SKM-1 treated with dmso at 0.1 percent for 144 hours (cell line): Measurements from ENCODE around the gene PFKFB3.
"Not testable (repeated sequence)": the region's sequence is repeated elsewhere in the genome, so short reads cannot be mapped to it uniquely, and the experiment has no call there.

Source experiments
- DNase-seq: peaks from one replicate; lab custom pipeline; 2025; ENCODE audit not compliant: unreplicated experiment; lab: John Stamatoyannopoulos, UW

Gene PFKFB3

DNA sequence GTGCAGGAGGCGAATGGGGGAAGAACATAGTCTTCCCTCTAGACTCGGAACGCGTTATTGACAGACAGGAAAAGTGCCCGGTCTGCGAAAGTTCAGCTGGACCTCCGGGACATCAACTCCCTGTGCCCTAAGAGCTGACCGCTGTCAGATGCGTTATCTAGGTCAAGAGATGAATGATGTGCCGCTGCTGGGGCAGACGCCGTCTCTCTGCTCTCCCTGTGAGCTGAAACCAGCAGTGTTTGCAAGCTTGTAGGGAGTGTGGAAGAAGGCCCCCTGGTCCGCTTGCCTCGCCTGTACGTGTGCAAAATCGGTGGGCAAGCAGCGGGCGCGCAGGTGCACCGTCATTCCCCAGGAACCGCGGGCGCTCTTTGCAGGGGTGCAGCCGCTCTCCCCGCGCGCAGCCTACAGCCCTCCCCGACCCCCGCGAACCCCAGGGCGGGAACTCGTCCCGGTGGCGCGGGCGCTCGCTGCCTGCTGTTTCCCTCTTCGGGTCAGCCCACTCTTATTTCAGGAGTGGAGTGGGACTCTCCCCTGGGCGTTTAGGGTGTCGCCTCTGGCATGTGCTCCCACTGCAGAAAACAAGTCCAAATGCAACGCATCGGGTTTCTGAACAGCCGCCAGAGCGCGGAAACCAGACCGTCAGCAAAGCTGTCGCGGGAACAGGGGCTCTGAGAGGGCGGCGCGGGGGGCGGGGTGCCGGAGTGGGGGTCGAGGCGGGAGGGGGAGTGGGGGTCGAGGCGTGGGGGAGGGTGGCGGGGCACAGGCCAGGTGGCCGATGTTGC is 1.8 kb upstream of the PFKFB3 start:
- no peak for DNase-seq

DNA sequence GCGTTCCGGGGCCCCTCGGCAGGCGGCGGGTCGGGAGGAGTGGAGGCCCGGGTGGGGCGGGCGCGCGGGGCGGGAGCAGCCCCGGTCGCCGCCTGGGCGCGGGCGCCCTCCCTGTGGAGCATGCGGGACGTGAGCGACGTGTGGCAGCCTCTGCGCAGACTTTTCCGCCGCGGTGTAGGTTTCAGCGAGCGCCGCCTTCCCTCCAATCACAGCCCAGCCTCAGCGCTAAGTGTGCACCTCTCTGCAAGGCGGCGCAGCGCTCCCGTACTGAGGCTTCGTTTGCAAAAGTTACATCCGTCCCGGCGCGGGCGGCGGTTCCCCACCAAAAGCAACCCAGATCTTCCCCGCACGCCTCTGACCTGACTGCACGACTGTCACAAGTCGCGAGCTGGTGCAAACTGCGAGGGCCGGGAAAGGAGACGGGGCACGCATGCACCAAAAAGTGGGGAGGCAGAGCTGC is 1.2 kb upstream of the PFKFB3 start:
- no peak for DNase-seq

DNA sequence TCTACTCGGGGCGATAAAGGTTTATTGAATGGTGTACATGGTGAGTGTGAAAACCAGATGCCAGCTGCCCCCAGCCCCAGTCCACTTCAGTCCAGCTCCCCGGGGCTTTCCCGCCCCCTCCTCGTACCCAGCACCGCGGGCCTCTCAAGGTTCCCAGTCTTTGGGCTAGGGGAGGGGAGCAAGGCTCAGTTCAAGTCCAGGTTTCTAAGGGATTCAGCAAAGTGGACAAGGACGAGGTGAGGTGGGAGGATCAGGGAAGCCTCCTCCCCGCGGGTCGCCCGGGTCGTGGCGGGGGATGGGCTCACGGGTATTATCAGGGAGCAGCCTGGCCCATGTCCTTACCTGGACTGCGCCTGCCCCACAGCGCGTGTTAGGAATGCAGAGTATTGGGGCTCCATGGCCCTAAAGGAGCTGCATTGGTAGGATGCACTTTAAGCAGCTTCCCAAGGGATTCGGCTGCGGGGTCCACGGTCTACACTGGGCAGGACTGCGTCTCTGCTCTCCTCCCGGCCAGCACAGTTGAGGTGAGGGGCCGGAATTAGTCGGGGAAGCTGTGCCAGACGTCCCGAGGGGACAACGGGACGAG is 541 bp upstream of the PFKFB3 start:
- no peak for DNase-seq

DNA sequence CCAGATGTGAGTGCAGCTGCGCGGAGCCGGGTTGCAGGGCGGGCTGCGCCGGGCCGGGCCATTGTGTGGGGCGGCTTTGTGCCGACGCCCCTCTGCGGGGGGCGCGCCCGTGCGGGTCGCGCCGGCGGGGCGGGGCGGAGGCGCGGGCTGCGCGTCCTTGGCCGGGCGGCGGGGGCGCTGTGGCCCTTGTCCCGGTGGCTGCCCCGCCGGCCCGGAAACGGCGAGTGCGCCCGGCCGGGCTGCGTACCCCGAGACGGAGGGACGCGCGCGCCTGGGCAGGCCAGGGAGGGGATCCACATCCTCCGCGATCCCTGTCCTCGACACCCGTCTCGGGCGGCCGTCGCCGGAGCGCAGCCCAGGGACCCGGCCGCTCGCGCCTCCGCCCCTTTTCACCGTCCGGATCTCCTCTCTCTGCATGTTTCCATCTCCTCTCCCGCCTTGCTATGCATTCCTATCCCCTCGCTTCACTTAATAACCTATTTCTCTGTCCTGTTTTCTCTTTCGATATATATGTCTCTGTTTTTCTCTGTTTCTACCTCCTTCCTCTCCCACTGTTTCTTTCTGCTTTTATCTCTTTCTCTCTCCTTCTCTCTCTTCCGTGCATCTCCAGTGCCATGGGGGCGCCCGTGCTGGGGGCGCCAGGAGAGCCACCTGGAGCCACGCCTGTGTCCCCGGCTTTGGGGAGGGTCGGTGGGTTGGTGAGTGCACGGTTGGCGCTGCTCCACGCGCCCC is 765 bp downstream of the PFKFB3 start:
- peak; percentile 6 for DNase-seq

DNA sequence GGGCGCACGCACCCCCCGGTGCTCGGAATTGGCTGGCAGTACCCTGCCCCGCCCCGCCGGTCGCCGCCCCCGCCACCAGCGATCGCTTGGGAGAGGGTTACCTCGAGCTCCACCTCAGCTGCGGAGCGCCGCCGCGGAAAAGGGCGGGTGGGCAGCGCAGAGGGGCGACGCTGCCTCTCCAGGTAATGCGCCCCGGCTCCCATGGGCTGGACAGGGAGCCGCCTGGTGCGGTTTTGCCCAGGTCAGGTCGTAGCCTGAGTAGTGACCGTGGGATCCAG is 1.3 kb downstream of the PFKFB3 start:
- no peak for DNase-seq

DNA sequence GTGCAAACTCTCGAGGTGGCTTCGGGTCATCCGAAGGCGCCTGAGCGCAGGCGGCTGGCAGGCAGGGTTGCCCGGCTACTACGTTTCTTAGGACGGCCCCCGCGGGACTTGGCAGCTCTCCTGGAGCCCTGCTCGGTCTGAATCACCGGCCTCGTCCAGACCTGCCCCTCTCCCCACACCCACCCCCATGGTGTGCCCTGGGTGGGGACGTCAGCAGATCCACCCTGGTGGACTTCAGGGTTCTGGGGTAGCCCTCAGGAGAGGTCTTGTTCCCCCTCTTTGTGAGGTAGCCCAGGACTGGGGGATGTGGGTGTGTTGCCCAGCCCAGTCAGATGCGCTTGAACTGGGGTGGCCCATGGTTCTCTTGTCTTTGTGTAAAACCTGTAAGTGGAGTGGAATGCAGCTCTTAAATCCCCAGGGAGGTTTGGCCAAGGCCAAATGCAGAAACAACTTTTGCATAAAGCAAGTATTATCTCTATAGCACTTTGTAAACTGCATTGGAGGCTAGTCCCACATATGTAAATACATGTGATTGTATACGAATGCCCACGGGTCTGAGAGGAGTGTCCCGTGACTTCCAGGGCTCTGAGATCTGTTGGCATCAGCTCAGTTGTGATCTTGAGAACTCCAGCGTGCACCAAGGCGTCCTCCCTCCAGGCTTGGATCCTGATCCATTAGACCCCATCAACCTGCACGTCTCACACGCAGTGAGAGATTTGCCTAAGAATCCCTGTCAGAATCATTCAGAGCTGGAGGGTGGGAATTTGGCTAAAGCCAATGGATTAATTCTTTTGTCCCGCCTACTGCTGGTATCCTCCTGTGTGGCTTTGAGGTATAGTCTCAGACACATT is 1.8 kb downstream of the PFKFB3 start:
- DNase-seq: no peak

DNA sequence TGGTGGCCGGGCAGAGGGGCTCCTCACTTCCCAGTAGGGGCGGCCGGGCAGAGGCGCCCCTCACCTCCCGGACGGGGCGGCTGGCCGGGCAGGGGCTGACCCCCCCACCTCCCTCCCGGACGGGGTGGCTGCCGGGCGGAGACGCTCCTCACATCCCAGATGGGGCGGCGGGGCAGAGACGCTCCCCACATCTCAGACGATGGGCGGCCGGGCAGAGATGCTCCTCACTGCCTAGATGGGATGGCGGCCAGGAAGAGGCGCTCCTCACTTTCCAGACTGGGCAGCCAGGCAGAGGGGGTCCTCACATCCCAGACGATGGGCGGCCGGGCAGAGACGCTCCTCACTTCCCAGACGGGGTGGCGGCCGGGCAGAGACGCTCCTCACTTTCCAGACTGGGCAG is 3.8 kb downstream of the PFKFB3 start:
- not testable (repeated sequence) for DNase-seq

DNA sequence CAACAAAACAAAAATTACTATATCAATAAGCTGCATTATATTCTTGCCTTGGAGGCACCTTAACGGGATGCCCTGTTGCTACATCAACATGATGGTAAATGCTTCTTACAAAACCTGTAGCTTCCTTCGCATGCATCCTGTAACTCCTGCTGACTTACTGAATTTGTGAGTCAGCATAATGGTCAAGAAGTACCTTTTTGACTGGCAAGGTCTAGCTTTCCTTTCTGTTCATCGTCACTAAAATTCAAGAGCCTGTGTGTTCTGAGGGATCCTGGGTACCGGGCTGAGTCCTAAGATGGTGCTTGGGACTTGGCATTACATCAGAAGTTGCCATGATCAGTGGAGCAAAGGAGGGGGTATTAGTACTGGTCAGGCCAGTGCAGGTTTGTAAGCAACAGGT is 4.9 kb downstream of the PFKFB3 start:
- no peak for DNase-seq

DNA sequence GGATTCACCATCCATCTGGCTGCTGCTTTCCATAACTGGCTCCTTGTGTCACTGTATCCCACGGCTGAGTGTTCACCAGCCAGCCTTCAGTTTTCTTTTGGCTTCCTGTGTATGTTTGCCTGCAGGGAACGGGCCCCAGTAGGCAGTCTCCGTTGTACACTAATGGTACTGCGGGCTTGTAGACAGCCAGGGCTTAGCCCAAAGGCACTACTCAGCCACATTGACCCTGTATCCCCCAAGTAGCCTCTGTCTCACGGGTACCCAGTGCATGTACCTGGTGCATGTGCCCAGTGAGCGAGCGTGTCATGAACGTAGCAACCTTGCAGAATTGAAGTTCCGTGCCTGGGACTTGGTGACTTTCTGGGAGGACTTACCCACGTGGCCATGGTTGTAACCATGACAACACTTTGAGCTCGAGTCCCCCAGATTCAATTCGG is 6.1 kb downstream of the PFKFB3 start:
- no peak for DNase-seq

DNA sequence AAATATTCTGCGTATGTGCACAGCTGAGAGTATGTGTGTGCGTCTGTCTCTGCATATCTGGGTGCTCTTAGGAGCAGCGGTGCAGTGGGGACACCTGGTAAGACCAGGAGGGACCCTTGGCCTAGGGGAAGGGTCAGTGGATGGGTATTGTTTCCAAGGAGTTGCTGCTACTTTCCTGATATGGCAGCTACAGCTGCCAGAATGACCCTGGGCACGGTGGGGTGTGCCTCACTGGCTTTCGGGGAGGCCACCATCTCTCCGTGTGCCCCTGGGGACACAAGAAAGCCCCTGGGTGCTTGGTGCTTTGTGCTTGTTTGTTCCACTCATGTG is 8.6 kb downstream of the PFKFB3 start:
- DNase-seq: no peak

DNA sequence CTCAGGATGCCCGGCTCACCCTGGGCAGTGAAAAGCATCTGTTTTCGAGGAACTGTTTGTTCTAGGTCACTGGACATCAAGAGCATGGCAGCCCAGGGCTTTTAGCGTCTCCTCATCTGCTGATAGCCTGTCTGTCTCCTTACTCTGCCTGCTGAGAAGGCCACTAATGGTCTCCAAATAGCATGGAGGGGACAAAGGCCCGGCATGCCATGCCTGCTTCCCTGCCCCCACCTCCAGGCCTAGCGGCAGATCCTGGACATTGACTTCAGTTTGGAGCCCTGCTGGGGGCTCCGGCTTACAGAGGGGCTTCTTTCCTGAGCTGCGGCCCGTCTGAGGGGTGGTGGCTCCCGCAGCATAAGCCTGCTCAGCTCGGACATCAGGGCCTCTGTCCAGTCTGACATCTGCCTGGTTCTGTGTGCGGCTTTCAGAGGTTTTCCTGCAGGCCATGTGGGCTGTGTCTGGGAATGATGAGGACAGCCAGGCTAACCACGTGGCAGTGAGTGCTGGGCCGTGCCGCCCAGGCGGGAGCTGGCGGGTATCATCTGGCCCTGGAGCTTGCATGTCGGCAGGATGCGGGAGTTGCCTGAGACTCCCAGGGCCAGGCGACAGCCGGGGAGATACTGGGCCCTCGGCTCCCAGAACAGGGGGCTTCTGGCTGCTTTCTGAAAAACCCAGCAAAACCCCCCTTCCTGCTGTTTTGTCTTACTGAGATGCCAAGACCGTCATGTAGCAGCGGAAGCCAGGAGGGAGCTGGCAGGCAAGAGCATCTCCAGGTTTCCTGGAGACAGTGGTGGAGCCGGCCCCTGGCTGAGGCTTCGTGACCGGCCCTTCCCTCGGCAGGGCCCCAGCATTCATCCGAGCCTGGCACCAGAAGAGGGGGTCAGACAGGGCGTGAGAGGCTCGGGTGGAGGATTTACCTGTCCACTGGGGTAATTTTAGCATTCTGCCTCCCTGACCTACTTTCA is 9.2 kb downstream of the PFKFB3 start:
- DNase-seq: no peak

DNA sequence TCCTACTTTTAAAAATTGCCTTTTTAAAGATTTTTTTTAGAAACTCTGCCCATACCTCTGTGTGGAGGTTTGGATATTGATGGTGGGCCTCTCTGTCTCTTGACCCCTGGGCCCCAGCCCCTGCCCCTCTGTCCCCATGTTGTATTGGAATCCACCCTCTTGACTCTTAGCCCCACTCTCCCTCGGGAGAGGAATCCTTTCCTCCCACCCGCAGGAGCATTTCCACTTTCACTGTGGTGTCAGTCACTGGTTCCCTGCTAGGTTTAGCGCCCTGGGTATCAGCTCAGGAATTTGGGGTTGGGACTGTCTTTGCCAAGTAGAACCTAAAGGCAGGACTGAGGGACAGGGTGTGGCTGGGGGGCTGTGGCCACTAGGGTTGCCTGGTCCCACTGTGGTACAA is 10.1 kb downstream of the PFKFB3 start:
- DNase-seq: no peak

DNA sequence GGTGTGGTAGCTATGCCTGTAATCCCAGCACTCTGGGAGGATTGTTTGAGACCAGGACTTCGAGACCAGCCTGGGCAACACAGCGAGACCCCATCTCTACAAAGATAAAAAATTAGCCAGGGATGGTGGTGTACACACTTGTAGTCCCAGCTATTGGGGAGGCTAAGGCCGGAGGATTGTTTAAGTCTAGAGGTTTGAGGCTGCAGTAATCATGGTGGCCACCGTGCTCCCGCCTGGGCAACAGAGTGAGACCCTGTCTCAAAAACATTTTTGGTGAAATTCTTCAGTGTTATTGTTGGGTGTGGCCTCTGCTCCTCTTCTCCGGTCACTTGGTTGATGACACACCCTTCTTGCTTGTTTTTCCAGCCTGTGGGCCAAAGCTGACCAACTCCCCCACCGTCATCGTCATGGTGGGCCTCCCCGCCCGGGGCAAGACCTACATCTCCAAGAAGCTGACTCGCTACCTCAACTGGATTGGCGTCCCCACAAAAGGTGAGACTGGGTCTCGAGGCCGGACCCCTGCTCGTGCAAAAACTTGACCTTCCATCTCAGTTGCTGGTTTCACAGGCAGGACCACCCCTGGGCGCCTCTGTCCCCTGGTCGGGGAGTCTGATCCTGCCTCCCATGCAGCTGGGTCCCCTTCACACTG is 10.6 kb downstream of the PFKFB3 start:
- DNase-seq: no peak

DNA sequence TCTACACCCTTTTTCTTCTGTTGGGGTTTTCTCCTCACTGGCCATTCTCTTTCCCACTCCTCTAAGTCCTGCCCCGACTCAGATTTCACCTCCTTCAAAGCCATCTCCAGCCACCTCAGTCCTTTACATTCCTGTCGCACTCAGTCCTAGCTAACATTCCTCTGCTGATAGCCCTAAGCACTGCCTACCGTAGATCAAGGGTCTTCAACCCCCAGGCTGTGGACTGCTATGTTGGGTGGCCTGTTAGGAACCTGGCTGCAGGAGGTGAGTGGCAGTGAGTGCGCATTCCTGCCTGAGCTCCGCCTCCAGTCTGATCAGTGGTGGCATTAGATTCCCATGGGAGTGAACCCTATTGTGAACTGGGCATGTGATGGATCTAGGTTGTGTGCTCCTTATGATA is 11.2 kb downstream of the PFKFB3 start:
- DNase-seq: no peak

DNA sequence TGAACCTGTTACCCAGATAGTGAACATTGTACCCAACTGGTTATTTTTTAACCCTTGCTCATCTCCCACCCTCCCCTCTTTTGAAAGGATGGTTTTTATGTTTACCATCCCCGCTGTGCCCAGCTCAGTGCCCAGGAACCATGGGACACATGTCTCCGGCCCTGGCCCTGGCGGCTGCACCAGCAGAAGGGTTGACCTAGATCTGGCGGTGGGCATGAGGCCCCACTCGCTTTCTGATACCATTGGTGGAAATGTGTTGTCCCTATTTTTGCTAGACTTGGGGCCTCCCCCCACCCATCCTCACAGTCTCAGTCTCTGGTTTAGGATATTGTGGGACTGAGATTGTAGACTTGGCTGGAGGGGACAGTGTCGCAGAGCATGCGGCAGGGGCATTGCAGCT is 11.9 kb downstream of the PFKFB3 start:
- DNase-seq: no peak

DNA sequence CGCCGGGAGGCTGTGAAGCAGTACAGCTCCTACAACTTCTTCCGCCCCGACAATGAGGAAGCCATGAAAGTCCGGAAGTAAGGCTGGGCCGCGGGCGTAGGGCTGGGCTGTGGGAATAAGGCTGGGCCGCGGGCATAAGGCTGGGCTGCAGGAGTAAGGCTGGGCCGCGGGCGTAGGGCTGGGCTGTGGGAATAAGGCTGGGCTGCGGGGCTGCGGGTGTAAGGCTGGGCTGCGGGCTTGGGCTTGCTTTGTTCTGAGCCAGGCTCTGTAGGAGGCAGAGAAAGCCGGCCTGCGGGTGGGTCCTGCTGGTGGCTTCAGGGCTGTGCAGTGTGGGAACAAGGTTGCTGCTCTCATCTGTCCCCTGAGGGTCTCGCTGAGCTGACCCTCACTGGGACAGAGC is 12.5 kb downstream of the PFKFB3 start:
- DNase-seq: no peak

DNA sequence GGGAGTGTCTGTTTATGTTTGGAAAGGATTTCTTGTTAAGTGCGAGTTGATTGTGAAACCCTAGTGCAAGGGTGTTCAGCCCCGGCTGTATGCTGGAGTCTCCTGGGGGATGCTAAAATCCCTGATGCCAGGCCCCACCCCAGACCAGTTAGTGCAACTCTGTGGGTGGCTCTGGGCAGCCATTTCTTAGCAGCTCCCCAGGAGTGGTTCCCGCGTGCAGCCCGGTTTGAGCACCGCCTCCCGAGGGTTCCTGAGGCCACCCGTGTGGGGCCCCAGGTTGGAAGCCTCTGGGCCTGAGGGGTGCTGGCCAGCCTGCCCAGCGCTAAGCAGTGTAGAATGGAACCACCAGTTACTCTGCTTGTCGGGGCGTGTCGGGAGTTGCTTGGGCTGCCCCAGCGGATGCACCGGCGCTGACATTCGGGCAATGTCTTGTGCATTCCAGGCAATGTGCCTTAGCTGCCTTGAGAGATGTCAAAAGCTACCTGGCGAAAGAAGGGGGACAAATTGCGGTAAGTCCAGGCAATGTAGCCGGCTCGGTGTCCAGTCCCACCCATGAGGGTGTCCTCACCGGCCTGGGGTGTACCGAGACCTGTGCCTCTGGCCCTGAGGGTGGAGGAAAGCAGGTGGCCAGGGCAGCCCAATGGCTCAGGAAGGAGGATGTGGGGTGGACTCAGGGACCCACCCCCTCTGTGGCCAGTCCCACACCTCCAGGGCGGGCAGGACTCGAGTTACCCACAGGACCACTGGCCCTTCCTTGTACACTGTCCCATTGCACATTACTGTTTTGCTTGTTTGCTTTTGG is 13.2 kb downstream of the PFKFB3 start:
- DNase-seq: no peak

DNA sequence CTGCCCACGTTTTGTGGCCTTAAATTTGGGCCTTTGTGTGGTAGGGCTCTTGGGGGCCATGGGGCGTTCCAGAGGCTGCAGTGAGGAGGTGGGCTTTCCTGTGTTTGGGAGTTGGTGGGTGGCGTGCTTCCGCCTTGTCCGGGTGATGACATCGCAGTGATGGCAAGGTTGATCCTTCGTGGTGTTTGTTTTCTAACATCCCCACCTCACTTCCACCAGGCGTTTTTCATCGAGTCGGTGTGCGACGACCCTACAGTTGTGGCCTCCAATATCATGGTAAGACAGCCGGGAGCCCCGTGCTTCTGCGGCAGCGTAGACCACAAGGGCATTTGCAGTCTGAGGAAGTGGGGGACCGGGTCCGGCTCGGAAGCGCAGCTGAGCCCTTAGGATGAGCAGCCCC is 14.2 kb downstream of the PFKFB3 start:
- DNase-seq: no peak

DNA sequence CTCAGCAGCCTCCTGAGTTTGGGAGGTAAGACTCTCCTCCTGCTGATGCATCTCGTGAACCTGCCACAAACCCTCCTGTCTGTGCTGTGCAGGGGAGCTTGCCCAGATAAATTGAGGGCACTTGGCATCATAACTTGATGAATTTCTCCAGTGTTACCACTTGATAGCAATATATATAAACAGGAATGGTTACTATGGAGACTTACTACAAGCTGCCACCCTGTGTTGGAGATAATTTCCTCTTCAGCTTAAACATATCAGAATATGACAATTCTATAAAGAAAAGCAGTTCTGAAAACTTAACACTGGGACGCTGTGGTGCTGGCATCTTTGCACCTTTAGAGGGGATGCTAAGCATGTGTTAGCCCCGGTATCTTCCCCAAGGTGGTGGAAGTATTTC is 14.9 kb downstream of the PFKFB3 start:
- DNase-seq: no peak
